ELF-1 (cell line): ENCODE measurements around the gene CDC16.

Experiments
- DNase-seq: peaks from one replicate; pipeline ENCODE4 v3.0.0-alpha.2; 2016; ENCODE audit warnings: low read depth, low spot score

The CDC16 gene

DNA sequence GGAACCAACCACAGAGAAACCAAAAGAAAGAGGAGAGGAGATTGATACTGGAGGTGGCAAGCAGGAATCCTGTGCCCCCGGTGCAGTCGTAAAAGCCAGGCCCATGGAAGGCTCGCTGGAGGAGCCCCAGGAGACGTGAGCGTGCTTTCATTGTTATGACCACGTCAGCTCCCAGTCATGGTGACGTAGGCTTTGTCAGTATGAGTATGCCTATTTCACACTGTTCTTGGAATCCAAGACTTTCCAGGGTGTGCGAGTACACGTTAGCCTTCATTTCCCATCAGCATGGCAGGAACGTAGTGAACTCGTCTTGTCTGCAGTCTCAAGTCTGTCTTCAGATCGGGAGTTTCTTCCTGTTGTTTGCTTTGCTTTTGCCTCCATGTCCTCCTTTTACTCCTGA lies 64.2 kb downstream of the CDC16 start:
- DNase-seq, result no peak

DNA sequence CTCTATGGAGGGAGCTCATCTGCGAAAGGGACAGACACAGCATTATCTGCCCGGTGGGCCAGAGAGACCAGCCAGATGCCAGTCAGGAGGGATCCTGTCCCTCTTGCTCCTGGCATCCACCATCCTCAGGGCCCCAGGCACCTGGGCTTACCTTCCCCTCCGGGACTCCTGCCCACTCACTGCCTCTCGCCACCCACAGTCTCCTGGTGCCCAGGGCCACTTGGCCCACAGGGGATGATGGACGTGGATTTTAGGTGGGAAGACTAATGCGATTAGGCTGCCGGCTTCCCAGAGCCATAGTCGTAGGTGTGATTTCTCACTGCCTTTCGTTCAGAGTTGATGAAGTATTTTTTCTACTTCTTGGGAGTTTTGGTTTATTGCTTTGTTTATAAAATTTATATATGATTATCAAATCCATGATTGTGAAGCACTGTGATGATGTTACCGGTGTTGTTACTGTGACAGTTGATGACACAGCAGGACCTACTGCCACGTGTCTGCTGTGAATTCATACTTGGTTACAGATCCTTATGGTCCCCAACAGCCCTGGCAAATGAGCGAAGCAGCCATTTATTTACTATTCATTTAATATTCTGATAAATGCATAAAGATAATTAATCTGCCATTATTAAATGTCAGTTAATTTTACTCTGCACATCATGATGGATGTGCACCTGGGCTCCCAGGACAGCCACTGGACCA lies 65.1 kb downstream of the CDC16 start:
- DNase-seq, result no peak

DNA sequence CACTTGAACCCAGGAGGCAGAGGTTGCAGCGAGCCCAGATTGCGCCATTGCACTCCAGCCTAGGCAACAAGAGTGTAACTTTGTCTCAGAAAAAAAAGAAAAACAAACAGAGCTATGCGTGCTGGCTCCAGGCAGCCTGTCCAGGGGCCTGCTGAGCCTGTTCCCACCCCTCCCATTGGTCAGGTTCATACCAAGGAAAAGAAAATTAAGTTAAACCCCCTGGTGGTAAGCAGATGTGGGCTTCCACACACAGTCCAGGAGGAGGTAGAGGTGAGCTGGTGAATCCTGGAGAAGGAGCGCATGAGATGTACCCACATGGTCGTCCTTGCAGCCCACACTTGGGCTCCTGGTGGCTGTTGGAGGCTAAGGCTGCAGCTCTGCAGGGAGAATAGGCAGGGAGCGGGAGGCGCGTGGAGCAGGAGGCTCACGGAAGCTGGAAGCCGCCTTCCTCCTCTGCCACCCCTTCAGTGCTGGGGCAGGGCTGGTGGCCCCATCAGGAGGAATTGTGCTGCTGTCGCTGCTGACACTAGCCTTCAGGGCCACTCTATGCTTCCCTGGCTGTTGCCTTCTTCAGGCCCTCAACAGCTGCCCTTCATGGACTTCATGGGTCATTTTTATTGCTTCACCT lies 69.1 kb downstream of the CDC16 start:
- no peak for DNase-seq

DNA sequence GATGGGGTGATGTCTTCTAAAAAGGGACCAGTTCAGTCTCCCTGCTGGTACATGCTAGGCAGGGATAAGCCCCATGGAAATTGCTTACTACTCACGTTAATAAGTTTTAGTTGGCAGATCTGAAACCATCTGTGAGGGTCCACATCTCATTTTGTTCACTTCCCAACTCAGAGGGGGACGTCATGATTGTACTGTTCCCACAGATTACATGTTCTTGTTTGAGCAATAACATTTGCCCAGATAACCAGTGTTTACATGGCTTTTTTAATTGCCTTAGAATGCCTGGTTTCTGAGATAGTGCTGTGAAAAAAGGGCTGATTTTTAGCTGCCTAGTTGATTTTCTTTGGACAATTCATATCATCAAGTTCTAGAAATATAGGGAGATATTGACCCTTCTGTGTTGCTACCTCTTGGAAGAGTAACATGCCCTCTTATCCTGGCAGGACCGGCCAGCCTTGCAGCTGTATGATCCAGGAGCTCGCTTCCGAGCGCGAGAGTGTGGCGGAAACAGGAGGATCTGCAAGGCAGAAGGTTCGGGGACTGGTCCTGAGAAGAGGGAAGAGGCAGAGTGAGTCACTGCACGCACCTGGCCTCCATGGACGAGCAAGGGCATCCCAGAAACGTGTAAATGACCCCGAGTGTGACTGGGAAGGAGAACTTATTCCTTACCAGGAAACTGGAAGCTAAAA lies 69.8 kb downstream of the CDC16 start:
- no peak for DNase-seq

DNA sequence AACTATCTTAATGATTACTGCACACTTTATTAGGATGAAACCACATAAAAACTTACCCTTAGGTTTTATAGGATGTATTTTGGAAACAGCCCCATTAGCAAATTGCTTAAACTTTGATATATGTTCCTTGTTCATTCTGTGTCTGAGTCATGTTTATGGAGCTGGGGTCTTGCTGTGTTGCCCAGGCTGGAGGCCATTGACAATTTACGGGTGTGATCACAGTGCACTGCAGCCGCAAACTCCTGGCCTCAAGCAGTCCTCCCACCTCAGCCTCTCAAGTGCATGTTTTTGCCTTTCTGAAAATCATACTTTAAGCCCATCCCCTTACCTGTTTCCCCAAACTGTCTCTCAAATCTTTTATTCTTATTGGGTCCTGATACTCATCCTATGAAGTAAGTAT lies 74.4 kb downstream of the CDC16 start:
- no peak for DNase-seq

DNA sequence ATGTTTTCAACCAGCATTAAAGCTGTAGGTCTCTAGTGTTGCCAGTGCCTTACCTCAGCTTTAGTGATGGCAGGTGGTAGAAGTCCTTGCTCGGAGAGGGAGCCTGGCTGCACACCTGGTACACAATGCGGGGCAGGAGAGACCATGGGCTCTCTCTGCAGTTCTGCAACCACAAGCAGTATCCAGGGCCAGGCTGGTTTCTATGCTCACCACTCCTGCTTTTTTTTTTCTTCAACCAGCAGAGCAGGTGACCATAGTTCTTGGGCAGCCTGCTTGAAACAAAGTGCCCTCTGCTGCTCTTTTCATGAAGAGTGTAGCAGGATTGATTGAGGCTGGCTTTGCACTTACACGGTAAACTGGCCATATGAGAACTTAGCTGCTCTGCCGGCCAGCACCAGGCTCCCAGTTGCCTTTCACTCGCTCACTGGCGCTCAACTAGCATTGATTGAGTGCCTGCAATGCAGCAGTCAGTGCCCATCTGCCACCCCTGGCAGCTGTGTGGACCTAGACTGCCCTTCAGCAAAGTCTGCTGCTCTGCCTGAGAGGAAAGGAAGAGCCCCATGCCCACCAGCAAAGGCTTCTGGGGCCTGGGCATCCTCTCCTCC lies 75.2 kb downstream of the CDC16 start:
- no peak for DNase-seq

DNA sequence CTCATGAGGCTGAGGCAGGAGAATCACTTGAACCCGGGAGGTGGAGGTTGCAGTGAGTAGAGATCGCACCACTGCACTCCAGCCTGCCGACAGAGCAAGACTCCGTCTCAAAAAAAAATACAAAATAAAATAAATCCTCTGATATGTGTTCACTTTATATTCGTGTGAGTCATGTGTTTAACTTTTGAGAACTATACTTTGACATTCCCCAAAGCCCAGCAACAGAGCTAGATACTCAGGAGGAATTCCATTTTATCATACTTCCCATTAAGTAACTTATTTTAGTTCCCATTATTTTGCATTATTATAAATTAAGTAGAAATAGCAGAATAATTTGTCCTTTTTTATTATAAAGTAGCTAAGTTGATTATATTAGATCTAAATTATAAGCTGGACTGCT lies 76.3 kb downstream of the CDC16 start:
- no peak for DNase-seq

DNA sequence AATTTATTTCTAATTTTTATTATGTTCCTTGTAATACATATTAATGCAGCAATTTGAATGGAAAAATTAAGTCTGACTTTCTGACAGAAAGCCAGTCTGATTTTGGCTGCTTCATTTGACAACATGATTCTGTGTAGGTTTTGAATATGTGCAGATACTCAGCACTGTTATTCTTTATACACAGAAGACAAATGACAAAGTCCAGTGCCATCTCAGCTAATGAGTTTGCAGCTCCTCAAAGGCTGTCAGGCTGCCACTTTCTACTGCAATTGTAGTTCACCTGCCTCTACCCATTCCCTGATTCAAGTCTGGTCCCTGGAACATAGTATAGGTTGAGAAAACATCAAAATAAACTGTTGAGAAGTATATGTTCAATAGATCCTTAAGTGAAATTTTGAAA lies 76.7 kb downstream of the CDC16 start:
- DNase-seq, result no peak

DNA sequence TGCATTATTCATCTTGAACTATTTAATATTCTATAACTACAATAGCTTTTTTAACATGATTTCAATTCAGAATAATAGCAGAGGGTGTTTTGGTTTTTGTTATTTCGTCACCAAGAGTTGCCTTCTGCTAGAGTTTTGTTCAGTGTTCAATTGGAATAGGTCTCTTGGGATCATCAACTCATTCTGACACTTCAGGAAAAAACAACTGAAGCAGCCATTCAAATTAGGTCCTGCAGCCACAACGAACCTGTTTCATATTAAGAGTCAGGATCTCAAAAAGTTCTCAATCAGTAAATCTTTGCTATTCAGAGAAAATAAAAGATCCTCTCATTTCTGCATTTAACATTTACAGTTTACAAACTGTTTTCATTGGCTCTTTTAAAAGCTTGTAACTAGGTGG lies 77.2 kb downstream of the CDC16 start:
- DNase-seq, result no peak

DNA sequence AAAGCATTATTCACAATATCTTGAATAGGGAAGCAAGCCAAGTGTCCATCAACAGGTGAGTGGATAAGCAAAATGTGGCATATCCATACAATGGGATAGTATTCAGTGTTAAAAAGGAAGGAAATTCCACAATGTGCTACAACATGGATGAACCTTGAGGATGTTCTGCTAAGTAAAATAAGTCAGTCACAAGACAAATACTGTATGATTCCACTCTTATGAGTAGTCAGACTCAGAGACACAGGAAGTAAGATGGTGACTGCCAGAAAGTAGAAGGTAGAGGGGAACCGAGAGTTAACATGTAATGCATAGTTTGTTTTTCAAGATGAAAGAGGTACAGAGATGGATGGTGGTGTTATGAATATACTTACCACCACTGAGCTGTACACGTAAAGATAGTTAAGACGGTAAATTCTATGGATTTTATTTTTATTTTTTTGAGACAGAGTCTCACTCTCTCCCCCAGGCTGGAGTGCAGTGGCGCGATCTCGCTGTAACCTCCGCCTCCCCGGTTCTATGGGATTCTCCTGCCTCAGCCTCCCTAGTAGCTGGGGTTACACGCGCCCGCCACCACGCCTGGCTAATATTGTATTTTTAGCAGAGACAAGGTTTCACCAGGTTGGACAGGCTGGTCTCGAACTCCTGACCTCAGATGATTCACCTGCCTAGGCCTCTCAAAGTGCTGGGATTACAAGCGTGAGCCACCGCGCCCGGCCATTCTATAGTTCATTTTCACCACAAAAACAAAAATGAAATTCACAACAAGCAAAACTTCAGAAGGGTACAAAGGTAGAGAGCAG lies 78.6 kb downstream of the CDC16 start:
- DNase-seq, result peak; percentile 8

DNA sequence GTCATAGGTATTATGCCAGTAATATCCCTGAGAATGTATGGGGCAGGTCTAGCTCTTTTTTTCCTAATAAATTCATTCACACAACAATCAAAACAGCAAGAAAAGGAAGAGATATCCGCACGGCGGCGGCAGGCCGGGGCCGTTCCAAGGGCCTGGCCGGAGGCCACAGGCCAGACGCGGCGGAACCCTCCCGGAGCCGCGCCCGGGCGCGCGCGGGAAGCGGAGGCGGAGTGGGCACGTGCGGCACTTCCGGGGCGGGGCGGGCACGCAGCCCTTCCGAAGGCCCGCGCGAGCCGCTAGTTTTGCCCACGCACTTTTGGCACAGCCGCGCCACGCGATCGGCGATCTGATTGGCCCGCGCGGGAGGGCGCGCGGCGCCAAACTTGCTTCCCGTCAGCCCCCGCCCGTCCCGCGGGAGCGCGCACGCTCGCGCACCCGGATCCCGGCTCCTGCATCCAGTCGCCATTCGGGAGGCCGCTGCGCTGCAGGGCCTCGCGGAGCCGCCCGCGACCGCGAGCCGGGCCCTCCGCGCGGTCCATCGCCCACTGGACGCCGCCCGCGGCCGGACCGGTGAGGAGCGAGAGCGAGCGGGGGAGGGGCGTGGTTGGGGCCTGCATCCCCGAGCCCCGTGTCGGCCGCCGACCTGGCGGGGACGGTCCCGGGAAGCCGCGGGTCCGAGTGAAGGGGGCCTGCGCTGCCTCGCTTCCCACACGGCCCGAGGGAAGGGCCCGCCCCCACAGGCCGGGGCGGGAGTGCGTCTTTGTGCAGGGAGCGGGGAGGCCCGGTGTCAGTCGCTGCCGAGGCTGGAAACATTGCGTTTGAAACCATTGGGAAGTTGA lies 79.6 kb downstream of the CDC16 start, which contains the start of gene CHAMP1:
TSS of gene CHAMP1 (plus strand) at position 430 of the 839 bp plus-strand sequence. CDS start 9,340 bp downstream, outside the sequence.
- peak; percentile 96 for DNase-seq

DNA sequence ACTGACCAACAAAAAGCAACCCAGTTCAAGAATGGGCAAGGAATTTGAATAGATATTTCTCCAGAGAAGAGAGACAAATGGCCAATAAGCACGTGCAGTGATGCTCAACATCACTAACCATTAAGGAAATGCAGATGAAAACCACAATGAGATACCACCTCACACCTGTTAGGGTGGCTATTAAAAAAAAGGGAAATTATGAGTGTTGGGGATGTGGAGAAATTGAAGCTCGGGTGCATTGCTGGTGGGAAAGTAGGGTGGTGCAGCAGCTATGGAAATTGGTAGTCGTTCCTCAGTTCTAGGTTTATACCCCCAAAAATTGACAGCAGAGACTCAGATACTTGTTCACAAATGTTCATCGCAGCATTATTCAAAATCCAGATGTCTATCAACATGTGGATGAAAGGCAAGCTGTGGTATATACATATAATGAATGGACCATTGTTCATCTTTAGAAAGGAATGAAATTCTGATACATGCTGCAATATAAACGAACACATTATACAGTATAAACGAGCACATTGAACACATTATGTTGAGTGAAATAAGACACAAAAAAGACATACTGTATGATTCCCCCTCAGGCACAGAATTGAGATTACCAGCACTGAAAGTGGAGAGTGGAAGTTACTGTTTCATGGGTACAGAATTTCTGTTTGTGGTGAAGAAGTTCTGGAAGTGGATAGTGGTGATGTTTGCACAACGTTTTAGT lies 80.5 kb downstream of the CDC16 start:
- DNase-seq, result no peak

DNA sequence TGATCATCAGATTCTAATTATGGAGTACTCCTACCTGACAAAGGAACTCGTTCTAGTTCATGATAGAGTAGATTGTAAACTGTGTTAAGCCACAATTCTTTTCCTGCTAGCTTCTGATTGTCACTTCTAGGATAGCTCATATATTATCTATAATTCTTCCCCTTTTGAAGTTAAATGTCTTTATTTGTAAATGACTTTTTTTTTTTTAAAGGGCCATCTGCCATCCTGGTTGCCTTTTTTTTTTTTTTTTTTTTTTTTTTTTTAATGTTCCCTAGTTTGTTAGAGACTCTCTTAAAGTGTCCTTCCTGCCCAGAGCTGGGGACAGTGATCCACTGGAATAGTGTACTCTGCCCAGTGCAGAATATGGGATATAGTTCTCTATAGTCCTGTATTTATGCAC lies 83.9 kb downstream of the CDC16 start:
- DNase-seq, result no peak

DNA sequence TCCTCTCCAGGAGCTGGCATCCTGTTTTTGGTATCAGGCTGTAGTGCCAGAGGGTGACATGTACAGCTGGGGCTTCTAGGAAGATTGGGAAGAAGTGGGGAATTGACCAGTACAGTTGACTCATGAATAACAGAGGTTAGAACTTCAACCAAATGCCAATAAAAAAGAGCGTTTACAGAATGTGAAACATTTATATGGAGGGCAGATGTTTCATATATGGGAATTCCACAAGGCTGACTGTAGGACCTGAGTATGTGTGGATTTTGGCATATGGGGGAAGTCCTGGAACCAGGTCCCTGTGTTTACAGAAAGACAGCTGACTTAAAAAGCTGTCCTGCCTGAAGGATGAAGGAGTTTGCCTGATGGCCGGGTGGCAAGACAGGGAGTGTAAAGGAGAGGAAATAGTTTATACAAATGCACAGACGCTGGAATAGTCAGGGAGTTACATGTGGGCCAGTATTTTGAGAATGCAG lies 84.8 kb downstream of the CDC16 start:
- no peak for DNase-seq

DNA sequence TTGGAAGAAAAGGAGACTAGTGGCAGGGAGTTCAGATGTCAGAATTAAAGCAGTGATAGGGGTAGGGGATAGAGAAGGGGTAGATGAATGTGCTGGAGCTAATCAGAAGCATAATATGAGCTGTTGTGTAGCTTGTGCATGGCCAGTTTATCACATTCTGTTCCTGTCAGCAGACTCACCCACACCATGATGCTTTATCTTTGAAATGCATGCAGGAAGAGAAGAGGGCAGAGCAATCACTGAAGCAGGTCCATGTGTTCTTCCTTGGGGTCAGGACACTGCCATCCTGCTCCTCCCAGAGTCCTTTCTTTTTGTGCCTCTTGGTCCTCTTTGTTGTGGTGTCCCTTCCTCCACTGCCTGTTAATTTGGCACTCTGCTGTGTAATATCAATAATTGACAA lies 85.4 kb downstream of the CDC16 start:
- no peak for DNase-seq

DNA sequence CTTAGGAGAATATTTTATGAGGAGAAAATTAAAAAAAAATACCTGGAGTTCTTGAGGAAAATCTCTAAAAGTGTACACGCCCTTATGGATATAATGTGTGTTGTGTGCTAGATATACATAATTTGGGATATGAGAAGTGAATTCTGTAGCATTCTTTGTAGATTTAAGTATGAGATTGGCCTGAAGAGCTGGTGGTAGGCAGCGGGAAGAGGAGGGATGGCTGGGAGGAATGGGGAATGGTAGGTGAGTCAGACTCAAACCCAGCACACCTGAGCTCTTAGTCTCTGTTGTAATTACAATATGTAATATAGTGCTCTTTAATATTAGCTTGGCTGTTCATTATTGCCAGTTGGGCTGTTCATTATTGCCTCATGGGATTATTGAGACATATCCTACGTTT lies 86.6 kb downstream of the CDC16 start:
- no peak for DNase-seq
